PC-9 (cell line): Measurements from ENCODE around the gene INMT. TPM values are rescaled to one million over a fixed set of nuclear protein-coding genes. Genes with fewer than 3 reads are reported as not detected.

ENCODE experiments used
- BruUV-seq: library from RNA; stranded (reverse); fragments of 400-500 nt; replicated peaks from 2 replicates; lab custom pipeline; 2021; lab: Mats Ljungman, UMichigan
- CTCF ChIA-PET: fragments of 300-600 bp; sonication (Branson Sonifier 250); formaldehyde crosslinking; loops from one replicate; lab custom pipeline; 2022; ENCODE audit warnings: antibody characterized with exemption; lab: Charles Lee
- POLR2A ChIA-PET: fragments of 300-600 bp; sonication (Branson Sonifier 250); formaldehyde crosslinking; loops from one replicate; lab custom pipeline; 2022; ENCODE audit warnings: antibody characterized with exemption; ENCODE audit not compliant: unreplicated experiment; lab: Charles Lee
- DNase-seq, 2 experiments: peaks; one replicate each; pipeline versions ENCODE4 v3.0.0 to v3.0.0-alpha.2; 2015 to 2022; ENCODE audit warnings: mixed read lengths in 1 of 2
- H2AFZ ChIP-seq: fragments of 200-600 bp; sonication (generic); 2 replicates; pipeline ENCODE4 v1.8.1; 2017; ENCODE audit warnings: antibody characterized with exemption
- H3F3A ChIP-seq: fragments of 200-600 bp; sonication (generic); 2 replicates; pipeline ENCODE4 v1.8.1; 2017; ENCODE audit warnings: antibody characterized with exemption, mild to moderate bottlenecking, low read depth; ENCODE audit not compliant: insufficient read depth
- H3K27ac ChIP-seq: fragments of 200-600 bp; sonication (generic); 2 replicates; pipeline ENCODE4 v1.6.1; 2016; ENCODE audit warnings: mixed run types
- H3K27me3 ChIP-seq: fragments of 200-600 bp; sonication (generic); 2 replicates; pipeline ENCODE4 v1.6.1; 2016; ENCODE audit warnings: low read depth, mixed run types; ENCODE audit not compliant: insufficient read depth
- H3K36me3 ChIP-seq: fragments of 200-600 bp; sonication (generic); 2 replicates; pipeline ENCODE4 v1.6.1; 2016; ENCODE audit warnings: low read depth, mixed run types
- H3K4me1 ChIP-seq: fragments of 200-600 bp; sonication (generic); replicated peaks from 2 replicates; pipeline ENCODE4 v1.6.1; 2016; ENCODE audit warnings: mixed run types; ENCODE audit not compliant: insufficient read depth
- H3K4me2 ChIP-seq: fragments of 200-600 bp; sonication (generic); 2 replicates; pipeline ENCODE4 v1.6.1; 2017; ENCODE audit warnings: mixed run types
- H3K4me3 ChIP-seq: fragments of 200-600 bp; sonication (generic); 2 replicates; pipeline ENCODE4 v1.6.1; 2016; ENCODE audit warnings: mixed run types
- H3K79me2 ChIP-seq: fragments of 200-600 bp; sonication (generic); 2 replicates; pipeline ENCODE4 v1.6.1; 2017; ENCODE audit warnings: low read depth, mixed run types
- H3K9me2 ChIP-seq: fragments of 200-600 bp; sonication (generic); 2 replicates; pipeline ENCODE4 v1.8.1; 2017; ENCODE audit warnings: mild to moderate bottlenecking; ENCODE audit not compliant: insufficient read depth
- H3K9me3 ChIP-seq: fragments of 200-600 bp; sonication (generic); 2 replicates; pipeline ENCODE4 v1.8.1; 2016; ENCODE audit warnings: low read depth; ENCODE audit not compliant: insufficient read depth
- H4K20me1 ChIP-seq: fragments of 200-600 bp; sonication (generic); 2 replicates; pipeline ENCODE4 v1.8.1; 2017; ENCODE audit not compliant: insufficient read depth
- EZH2 ChIP-seq: fragments of 200-600 bp; sonication (generic); IDR thresholded peaks from 2 replicates; pipeline ENCODE4 v1.8.0; 2017; ENCODE audit warnings: antibody characterized with exemption, low read depth
- intact Hi-C: fragments of 100-400 bp; cut with micrococcal nuclease; formaldehyde crosslinking; loops from one replicate; pipeline ENCODE4 v1.10.0; 2022; ENCODE audit not compliant: unreplicated experiment
- total RNA-seq: library from RNA; stranded (reverse); gene quantifications from 2 replicates; pipeline ENCODE4 v1.2.3, GENCODE V29; 2021
- TF ChIP-seq, protein P1 (sequence below): fragments of 200-600 bp; sonication (generic); conservative IDR thresholded peaks from 2 replicates; pipeline ENCODE4 v1.6.1; 2017; ENCODE audit warnings: mixed run types, antibody characterized with exemption, mild to moderate bottlenecking, moderate library complexity

The INMT gene
- total RNA-seq, 1 experiment from 2014 or later = not detected

DNA sequence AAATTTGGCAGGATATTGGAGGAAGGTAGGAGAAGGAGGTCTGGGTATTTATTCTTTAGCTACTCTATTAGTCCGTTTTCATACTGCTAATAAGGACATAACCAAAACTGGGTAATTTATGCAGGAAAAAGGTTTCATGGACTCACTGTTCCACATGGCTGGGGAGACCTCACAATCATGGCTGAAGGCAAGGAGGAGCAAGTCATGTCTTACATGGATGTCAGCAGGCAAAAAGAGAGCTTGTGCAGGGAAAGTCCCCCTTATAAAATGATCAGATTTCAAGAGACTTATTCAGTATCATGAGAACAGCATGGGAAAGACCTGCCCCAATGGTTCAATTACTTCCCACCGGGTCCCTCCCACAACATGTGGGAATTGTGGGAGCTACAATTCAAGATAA, 1.9 kb upstream of the INMT start:
- no peaks in the 10 kb centered on the region; the same call in 1 of the 2 replicates for H3K9me3 ChIP-seq
- H3K79me2 ChIP-seq = no peaks in the 10 kb centered on the region
- H3K9me2 ChIP-seq = no peaks in the 10 kb centered on the region
- no peak overlapping the region for H3K4me2 ChIP-seq
- H3F3A ChIP-seq = no peaks in the 10 kb centered on the region
- H3K27ac ChIP-seq = no peak overlapping the region
- TF ChIP-seq EZH2 = no peak
- H2AFZ ChIP-seq = no peak overlapping the region
- peaks cover 30% of the 10 kb centered on the region for H3K27me3 ChIP-seq
- no TSS peak for BruUV-seq
- H3K4me1 ChIP-seq = no peaks in the 10 kb centered on the region
- DNase-seq = no peak
- POLR2A ChIA-PET = interaction anchor here (0.6 kb wide), 1 partner anchor 844 kb away, joined by 14 read pairs; no protein-coding TSS in a partner anchor
- no peaks in the 10 kb centered on the region for H4K20me1 ChIP-seq
- no peaks in the 10 kb centered on the region for H3K36me3 ChIP-seq
- H3K4me3 ChIP-seq = no peak overlapping the region
- intact Hi-C loops = no loop called here
- CTCF ChIA-PET = no interaction called here

DNA sequence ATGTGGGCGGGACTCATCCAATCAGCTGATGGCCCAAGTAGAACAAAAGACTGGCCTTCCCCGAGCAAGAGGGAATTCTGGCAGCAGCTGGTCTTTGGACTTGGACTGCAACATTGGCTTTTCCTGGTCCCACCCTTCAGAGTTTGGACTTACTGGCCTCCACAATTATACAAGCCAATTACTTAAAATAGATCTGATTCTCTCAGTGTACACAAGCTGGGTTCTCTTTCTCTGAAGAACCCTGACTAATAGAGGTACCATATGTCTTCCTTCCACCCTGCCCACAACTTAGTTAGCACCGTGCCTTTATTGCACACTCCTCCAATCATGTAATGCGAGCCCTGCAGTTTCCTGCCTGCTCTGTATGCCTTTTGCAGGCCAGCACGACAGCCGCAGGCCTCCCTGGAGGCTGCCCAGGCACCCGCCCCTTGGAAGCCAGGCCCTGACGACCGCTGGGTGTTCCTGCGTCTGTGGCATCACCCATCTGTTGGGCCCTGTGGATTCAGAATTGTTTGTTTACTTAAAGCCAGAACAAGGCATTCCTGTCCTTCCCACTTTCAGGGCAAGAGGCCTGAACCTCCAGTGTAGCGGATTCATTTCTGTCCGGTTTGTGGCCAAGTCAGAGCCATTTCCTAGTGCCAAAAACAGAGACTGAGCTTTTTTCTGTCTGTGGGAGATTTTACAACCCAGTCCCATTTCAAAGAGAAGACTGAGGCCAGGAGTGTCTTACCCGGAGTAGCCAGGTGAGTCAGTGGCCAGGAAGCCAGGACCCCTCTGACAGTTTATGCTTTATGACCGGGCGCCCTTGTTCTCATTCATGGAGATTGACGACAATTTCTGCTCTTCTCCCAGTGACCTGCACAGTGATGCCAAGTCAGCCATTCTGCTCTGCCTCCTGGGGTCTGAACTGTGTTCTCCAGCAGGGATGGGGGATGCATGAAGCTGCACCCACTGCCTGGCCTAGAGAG, 968 bp upstream of the INMT start:
- Histone ChIP-seq H3K27me3 (peaks cover 38% of the 10 kb centered on the region), H3K4me2 (no peak overlapping the region), H3K36me3 (no peaks in the 10 kb centered on the region), H4K20me1 (no peaks in the 10 kb centered on the region), H3K4me3 (no peak overlapping the region), H3K9me2 (no peaks in the 10 kb centered on the region), H3K4me1 (no peaks in the 10 kb centered on the region), H3K79me2 (no peaks in the 10 kb centered on the region), H3K9me3 (no peaks in the 10 kb centered on the region; the same call in 1 of the 2 replicates), H2AFZ (no peak overlapping the region), H3K27ac (no peak overlapping the region), H3F3A (no peaks in the 10 kb centered on the region)
- DNase-seq = no peak
- ChIA-PET POLR2A (no interaction called here), CTCF (no interaction called here)
- no TSS peak for BruUV-seq
- intact Hi-C loops = no loop called here
- TF ChIP-seq EZH2 = no peak
- TF ChIP-seq, protein P1, sequence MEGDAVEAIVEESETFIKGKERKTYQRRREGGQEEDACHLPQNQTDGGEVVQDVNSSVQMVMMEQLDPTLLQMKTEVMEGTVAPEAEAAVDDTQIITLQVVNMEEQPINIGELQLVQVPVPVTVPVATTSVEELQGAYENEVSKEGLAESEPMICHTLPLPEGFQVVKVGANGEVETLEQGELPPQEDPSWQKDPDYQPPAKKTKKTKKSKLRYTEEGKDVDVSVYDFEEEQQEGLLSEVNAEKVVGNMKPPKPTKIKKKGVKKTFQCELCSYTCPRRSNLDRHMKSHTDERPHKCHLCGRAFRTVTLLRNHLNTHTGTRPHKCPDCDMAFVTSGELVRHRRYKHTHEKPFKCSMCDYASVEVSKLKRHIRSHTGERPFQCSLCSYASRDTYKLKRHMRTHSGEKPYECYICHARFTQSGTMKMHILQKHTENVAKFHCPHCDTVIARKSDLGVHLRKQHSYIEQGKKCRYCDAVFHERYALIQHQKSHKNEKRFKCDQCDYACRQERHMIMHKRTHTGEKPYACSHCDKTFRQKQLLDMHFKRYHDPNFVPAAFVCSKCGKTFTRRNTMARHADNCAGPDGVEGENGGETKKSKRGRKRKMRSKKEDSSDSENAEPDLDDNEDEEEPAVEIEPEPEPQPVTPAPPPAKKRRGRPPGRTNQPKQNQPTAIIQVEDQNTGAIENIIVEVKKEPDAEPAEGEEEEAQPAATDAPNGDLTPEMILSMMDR = no peak

DNA sequence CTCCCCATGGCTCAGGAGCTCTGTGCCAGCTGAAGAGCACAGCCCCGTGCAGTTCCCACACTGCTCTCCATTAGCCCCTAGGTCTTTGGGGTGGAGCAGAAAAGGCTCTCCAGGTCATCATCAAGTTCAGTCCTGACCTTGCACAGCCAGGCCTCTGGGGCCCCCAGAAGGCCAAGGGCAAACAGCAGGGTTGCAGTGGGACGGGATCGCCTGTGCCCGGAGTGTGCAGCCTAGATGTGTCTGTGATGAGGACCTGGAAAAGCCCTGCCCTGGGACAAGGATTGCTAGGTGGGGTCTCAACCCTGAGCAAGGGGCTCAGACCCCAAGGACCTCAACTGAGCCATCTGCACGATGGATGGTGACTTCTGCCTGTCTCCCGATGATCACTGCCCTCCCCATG, 549 bp downstream of the INMT start:
- Histone ChIP-seq H2AFZ (no peak overlapping the region), H3K4me3 (no peak overlapping the region), H3K36me3 (no peaks in the 10 kb centered on the region), H3F3A (no peaks in the 10 kb centered on the region), H3K27ac (no peak overlapping the region), H3K4me1 (no peaks in the 10 kb centered on the region), H3K9me2 (no peaks in the 10 kb centered on the region), H4K20me1 (no peaks in the 10 kb centered on the region), H3K9me3 (no peaks in the 10 kb centered on the region; the same call in 1 of the 2 replicates), H3K79me2 (no peaks in the 10 kb centered on the region), H3K4me2 (no peak overlapping the region), H3K27me3 (peaks cover 46% of the 10 kb centered on the region)
- no peak for DNase-seq
- TF ChIP-seq, protein P1 = no peak
- TF ChIP-seq EZH2 = no peak
- intact Hi-C loops = no loop called here
- ChIA-PET CTCF (no interaction called here), POLR2A (no interaction called here)
- no TSS peak for BruUV-seq
